Measurements from ENCODE around the gene HOOK1.

Gene HOOK1

GRCh38 chr1:59816318-59816878, 1.6 kb downstream of the HOOK1 start:
- Histone ChIP-seq H3K4me1 (ENCODE audit: control insufficient read depth, low read depth, low read length) (peaks cover 5% of the 10 kb centered on the region), H3K56ac (ENCODE audit: low read length) (no peak overlapping the region), H2BK120ac (ENCODE audit: low read depth, low read length) (no peak overlapping the region), H2BK15ac (replicated peaks; ENCODE audit: low read depth) (no peak overlapping the region), H3K4me2 (ENCODE audit: low read length) (no peak overlapping the region), H3K4ac (ENCODE audit: low read depth, low read length) (no peak overlapping the region), H3K79me1 (ENCODE audit: low read length) (peaks cover 2% of the 10 kb centered on the region), H4K5ac (ENCODE audit: low read length) (no peak overlapping the region), H3K18ac (ENCODE audit: low read length) (no peak overlapping the region), H3K27me3 (ENCODE audit: insufficient read depth, low read length, poor library complexity) (no peaks in the 10 kb centered on the region), H3K36me3 (ENCODE audit: control insufficient read depth, insufficient read depth, low read length) (no peaks in the 10 kb centered on the region), H3K23ac (ENCODE audit: low read length) (no peak overlapping the region), H2AK5ac (ENCODE audit: low read length) (no peak overlapping the region), H2BK5ac (ENCODE audit: low read length) (no peak overlapping the region), H4K8ac (ENCODE audit: low read depth, low read length) (no peak overlapping the region), H3K79me2 (ENCODE audit: control insufficient read depth, insufficient read depth, low read length) (peaks cover 3% of the 10 kb centered on the region), H3K9ac (ENCODE audit: low read length) (no peak overlapping the region), H3K4me3 (ENCODE audit: low read length) (no peak overlapping the region), H3K27ac (ENCODE audit: low read depth, low read length) (no peak overlapping the region)
- DNase-seq: peak; percentile 8
- no CpG with 5 or more reads among the region's 5 CpGs for WGBS (ENCODE audit: extremely low coverage, insufficient coverage, low lambda C conversion rate)

- no peak overlapping the region for H3K56ac ChIP-seq (ENCODE audit: low read length)
- peaks cover 2% of the 10 kb centered on the region for H3K79me1 ChIP-seq (ENCODE audit: low read length)
- H3K27ac ChIP-seq (ENCODE audit: low read depth, low read length): no peak overlapping the region
- H3K18ac ChIP-seq (ENCODE audit: low read length): no peak overlapping the region
- peaks cover 3% of the 10 kb centered on the region for H3K79me2 ChIP-seq (ENCODE audit: control insufficient read depth, insufficient read depth, low read length)
- H2BK120ac ChIP-seq (ENCODE audit: low read depth, low read length): no peak overlapping the region
- H3K27me3 ChIP-seq (ENCODE audit: insufficient read depth, low read length, poor library complexity): no peaks in the 10 kb centered on the region
- H3K9ac ChIP-seq (ENCODE audit: low read length): no peak overlapping the region
- no peak overlapping the region for H2BK15ac ChIP-seq (replicated peaks; ENCODE audit: low read depth)
- H3K4me1 ChIP-seq (ENCODE audit: control insufficient read depth, low read depth, low read length): peaks cover 5% of the 10 kb centered on the region
- H3K23ac ChIP-seq (ENCODE audit: low read length): no peak overlapping the region
- no peak overlapping the region for H3K4me2 ChIP-seq (ENCODE audit: low read length)
- H4K8ac ChIP-seq (ENCODE audit: low read depth, low read length): no peak overlapping the region
- H4K5ac ChIP-seq (ENCODE audit: low read length): no peak overlapping the region
- no peaks in the 10 kb centered on the region for H3K36me3 ChIP-seq (ENCODE audit: control insufficient read depth, insufficient read depth, low read length)
- no peak overlapping the region for H3K4ac ChIP-seq (ENCODE audit: low read depth, low read length)
- no peak overlapping the region for H3K4me3 ChIP-seq (ENCODE audit: low read length)
- no peak overlapping the region for H2AK5ac ChIP-seq (ENCODE audit: low read length)
- H2BK5ac ChIP-seq (ENCODE audit: low read length): no peak overlapping the region
- no peak for DNase-seq
Observed at GRCh38 chr1:59819566-59820438, 5.1 kb downstream of the HOOK1 start.

DNA sequence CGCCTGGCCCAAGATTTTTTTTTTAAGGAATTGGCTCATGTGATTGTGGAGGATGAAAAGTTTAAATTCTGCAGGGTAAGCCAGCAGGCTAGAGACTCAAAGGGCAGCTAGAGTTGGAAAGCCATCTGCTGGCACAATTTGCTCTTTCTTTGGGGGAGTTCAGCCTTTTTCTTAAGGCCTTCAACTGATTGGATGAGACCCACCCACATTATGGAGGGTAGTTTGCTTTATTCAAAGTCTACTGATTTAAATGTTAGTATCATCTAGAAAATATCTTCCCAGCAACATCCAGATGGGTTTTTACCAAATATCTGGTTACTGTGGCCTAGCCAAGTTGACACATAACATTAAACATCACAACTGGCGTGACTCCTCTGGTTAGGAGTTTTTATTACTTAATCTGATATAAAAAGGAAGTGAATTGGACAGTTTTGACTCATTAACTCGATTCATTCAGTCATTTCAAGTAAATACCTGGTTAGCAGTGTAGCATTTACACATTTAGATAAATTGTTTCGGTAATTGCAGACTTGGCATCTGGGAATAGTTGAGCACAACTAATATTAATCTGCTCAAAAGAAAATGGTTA, 12.4 kb downstream of the HOOK1 start:
- H3K18ac ChIP-seq (ENCODE audit: low read length): no peak overlapping the region
- no peaks in the 10 kb centered on the region for H3K36me3 ChIP-seq (ENCODE audit: control insufficient read depth, insufficient read depth, low read length)
- H3K4ac ChIP-seq (ENCODE audit: low read depth, low read length): no peak overlapping the region
- no peak overlapping the region for H3K56ac ChIP-seq (ENCODE audit: low read length)
- H2BK5ac ChIP-seq (ENCODE audit: low read length): no peak overlapping the region
- WGBS (ENCODE audit: extremely low coverage, insufficient coverage, low lambda C conversion rate): no CpG with 5 or more reads among the region's 4 CpGs
- no peak overlapping the region for H2BK15ac ChIP-seq (replicated peaks; ENCODE audit: low read depth)
- H4K8ac ChIP-seq (ENCODE audit: low read depth, low read length): no peak overlapping the region
- H3K79me1 ChIP-seq (ENCODE audit: low read length): no peaks in the 10 kb centered on the region
- H2BK120ac ChIP-seq (ENCODE audit: low read depth, low read length): no peak overlapping the region
- H3K4me2 ChIP-seq (ENCODE audit: low read length): no peak overlapping the region
- no peaks in the 10 kb centered on the region for H3K27me3 ChIP-seq (ENCODE audit: insufficient read depth, low read length, poor library complexity)
- DNase-seq: no peak
- no peaks in the 10 kb centered on the region for H3K4me1 ChIP-seq (ENCODE audit: control insufficient read depth, low read depth, low read length)
- H3K9ac ChIP-seq (ENCODE audit: low read length): no peak overlapping the region
- H3K23ac ChIP-seq (ENCODE audit: low read length): no peak overlapping the region
- H3K27ac ChIP-seq (ENCODE audit: low read depth, low read length): no peak overlapping the region
- no peaks in the 10 kb centered on the region for H3K79me2 ChIP-seq (ENCODE audit: control insufficient read depth, insufficient read depth, low read length)
- no peak overlapping the region for H3K4me3 ChIP-seq (ENCODE audit: low read length)
- H4K5ac ChIP-seq (ENCODE audit: low read length): no peak overlapping the region
- H2AK5ac ChIP-seq (ENCODE audit: low read length): no peak overlapping the region

GRCh38 chr1:59828160-59828559, 13.4 kb downstream of the HOOK1 start:
- WGBS (ENCODE audit: extremely low coverage, insufficient coverage, low lambda C conversion rate): no CpG with 5 or more reads among the region's 1 CpG

DNA sequence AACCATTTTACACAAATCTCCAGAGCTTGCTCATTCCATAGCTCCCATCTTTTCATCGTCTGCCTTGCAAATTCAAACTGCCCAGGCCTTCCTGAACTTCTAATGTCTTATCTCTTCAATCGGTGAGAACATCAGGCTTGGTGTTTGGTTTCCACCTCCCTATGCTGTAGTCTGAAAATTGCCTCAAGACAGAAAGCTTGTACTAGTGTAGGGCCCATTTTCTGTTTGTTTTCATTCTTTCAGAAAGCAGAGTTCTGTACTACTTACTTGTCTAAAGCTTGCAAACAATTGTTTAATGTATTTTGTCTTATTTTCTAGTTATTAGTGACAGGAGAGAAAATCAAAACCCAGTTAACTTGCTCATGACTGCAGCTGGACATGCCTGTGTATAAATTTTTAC, 16.8 kb downstream of the HOOK1 start:
- no peaks in the 10 kb centered on the region for H3K79me2 ChIP-seq (ENCODE audit: control insufficient read depth, insufficient read depth, low read length)
- H3K56ac ChIP-seq (ENCODE audit: low read length): no peak overlapping the region
- no peak overlapping the region for H2BK5ac ChIP-seq (ENCODE audit: low read length)
- H2BK15ac ChIP-seq (replicated peaks; ENCODE audit: low read depth): no peak overlapping the region
- no peak overlapping the region for H3K27ac ChIP-seq (ENCODE audit: low read depth, low read length)
- H3K79me1 ChIP-seq (ENCODE audit: low read length): no peaks in the 10 kb centered on the region
- H2AK5ac ChIP-seq (ENCODE audit: low read length): no peak overlapping the region
- no CpG with 5 or more reads among the region's 2 CpGs for WGBS (ENCODE audit: extremely low coverage, insufficient coverage, low lambda C conversion rate)
- DNase-seq: peak; percentile 19
- H3K4me3 ChIP-seq (ENCODE audit: low read length): no peak overlapping the region
- no peaks in the 10 kb centered on the region for H3K27me3 ChIP-seq (ENCODE audit: insufficient read depth, low read length, poor library complexity)
- no peak overlapping the region for H3K4me2 ChIP-seq (ENCODE audit: low read length)
- no peaks in the 10 kb centered on the region for H3K36me3 ChIP-seq (ENCODE audit: control insufficient read depth, insufficient read depth, low read length)
- no peak overlapping the region for H3K4ac ChIP-seq (ENCODE audit: low read depth, low read length)
- no peak overlapping the region for H3K18ac ChIP-seq (ENCODE audit: low read length)
- no peak overlapping the region for H3K9ac ChIP-seq (ENCODE audit: low read length)
- no peak overlapping the region for H4K5ac ChIP-seq (ENCODE audit: low read length)
- no peak overlapping the region for H2BK120ac ChIP-seq (ENCODE audit: low read depth, low read length)
- no peaks in the 10 kb centered on the region for H3K4me1 ChIP-seq (ENCODE audit: control insufficient read depth, low read depth, low read length)
- H4K8ac ChIP-seq (ENCODE audit: low read depth, low read length): no peak overlapping the region
- H3K23ac ChIP-seq (ENCODE audit: low read length): no peak overlapping the region

More at GRCh38 chr1:59828160-59828559, 13.4 kb downstream of the HOOK1 start:
- Histone ChIP-seq H3K27me3 (ENCODE audit: insufficient read depth, low read length, poor library complexity) (no peaks in the 10 kb centered on the region), H2BK5ac (ENCODE audit: low read length) (no peak overlapping the region), H3K4me3 (ENCODE audit: low read length) (no peak overlapping the region), H3K4me2 (ENCODE audit: low read length) (no peak overlapping the region), H3K4me1 (ENCODE audit: control insufficient read depth, low read depth, low read length) (no peaks in the 10 kb centered on the region), H3K56ac (ENCODE audit: low read length) (no peak overlapping the region), H4K5ac (ENCODE audit: low read length) (no peak overlapping the region), H2BK120ac (ENCODE audit: low read depth, low read length) (no peak overlapping the region), H3K79me2 (ENCODE audit: control insufficient read depth, insufficient read depth, low read length) (no peaks in the 10 kb centered on the region), H3K4ac (ENCODE audit: low read depth, low read length) (no peak overlapping the region), H2BK15ac (replicated peaks; ENCODE audit: low read depth) (no peak overlapping the region), H3K18ac (ENCODE audit: low read length) (no peak overlapping the region), H3K36me3 (ENCODE audit: control insufficient read depth, insufficient read depth, low read length) (no peaks in the 10 kb centered on the region), H3K23ac (ENCODE audit: low read length) (no peak overlapping the region), H3K79me1 (ENCODE audit: low read length) (no peaks in the 10 kb centered on the region), H2AK5ac (ENCODE audit: low read length) (no peak overlapping the region), H4K8ac (ENCODE audit: low read depth, low read length) (no peak overlapping the region), H3K27ac (ENCODE audit: low read depth, low read length) (no peak overlapping the region), H3K9ac (ENCODE audit: low read length) (no peak overlapping the region)
- DNase-seq: no peak

Measured in mesendoderm (in vitro differentiated cells).